ENCODE results near the gene DPH1.
A peak's percentile ranks its signal among the peaks of the same experiment; 100 is the strongest.

The DPH1 gene

DNA sequence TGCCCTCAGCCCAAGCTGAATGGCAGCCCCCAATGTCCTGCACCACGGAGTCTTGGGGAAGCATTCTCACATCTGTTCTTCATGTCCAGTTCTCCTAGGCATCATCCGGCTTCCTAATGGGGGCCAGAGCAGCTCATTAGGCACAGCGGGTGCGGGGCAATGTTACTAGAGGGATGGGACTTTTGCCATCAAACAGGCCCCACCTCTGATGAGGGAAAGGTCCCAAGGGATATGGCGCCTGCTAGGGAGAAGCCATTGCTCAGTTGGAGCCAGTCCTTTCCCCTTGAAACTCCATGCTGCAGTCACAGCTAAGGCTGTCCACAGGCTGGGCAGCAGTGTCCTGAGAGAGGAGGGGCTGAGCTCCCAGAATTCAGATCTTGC is 1.7 kb upstream of the DPH1 start:
- DNase-seq: no peak

DNA sequence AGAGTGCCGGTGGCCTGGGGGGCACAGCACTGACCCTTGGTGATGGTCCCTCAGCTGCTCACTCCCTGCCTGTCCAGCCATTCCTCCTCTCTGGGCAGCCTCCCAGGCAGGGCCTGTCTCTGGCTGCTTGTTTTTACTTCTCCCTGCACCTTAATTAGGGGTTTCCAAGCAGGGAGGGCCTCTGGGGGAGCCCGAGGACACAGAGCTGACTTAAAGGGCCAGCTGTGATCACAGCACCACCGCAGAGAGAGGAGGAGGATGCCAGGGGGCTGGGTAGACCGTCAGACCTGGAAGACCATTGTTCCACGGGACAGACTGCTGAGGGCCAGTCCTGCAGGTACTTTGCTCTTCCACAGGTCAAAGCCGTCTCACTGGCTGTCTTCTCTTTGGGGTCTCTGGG is 1.2 kb upstream of the DPH1 start:
- DNase-seq: no peak

DNA sequence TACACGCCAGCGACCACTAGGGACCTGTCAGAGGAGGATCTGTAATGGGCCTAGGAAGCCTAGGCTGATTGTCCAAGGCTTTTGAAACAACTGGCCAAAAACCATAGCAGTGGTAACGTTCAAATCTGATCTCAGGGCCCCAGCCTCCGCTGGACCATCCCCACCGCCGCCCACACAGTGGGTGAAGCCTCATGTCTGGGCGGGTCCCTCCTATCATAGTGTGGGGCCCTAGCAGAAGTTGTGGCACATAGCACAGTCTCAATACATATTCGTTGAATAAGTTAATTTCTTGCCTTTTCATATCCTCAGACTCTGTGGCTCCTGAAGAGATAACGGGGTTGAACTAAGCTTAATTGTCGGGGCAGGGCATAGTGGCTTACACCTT is 818 bp downstream of the DPH1 start:
- no peak for DNase-seq

DNA sequence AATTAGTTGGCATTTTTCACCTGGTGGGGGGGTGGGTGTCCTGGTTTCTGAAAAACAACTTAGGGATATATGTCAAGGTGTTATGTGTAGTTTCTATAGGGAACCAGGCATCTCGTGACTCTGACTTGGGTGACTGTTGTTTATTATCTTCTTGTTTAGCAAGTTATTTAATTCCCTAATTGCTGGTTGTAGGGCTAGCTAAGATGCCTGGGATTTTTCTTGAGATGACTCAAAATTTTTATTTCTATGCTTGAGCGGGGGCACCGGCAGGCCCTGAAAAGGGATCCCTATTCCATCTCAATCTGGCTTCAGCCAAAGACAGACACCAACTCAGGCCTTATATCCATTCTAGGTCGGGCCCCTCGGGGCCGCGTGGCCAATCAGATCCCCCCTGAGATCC is 3.2 kb downstream of the DPH1 start:
- DNase-seq: no peak

DNA sequence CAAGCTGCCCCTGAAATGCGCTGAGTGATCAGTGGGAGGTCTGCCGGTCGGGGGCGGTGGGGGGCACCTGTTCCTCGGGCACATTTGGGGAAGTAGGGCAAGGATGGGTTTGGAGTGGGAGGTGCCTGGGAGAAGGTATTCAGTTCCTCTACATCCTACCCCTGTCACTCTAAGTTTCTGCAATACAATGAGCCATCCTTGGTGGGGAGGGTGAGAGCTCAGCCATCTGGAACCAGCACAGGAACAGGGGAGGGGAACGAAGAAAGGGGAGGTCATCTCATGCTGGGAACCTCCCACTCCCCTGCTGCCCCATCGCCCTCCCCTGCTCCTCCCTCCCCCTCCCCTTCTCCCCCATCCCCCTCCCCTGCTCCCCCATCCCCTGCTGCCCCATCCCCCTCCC is 4.2 kb downstream of the DPH1 start:
- DNase-seq: no peak

DNA sequence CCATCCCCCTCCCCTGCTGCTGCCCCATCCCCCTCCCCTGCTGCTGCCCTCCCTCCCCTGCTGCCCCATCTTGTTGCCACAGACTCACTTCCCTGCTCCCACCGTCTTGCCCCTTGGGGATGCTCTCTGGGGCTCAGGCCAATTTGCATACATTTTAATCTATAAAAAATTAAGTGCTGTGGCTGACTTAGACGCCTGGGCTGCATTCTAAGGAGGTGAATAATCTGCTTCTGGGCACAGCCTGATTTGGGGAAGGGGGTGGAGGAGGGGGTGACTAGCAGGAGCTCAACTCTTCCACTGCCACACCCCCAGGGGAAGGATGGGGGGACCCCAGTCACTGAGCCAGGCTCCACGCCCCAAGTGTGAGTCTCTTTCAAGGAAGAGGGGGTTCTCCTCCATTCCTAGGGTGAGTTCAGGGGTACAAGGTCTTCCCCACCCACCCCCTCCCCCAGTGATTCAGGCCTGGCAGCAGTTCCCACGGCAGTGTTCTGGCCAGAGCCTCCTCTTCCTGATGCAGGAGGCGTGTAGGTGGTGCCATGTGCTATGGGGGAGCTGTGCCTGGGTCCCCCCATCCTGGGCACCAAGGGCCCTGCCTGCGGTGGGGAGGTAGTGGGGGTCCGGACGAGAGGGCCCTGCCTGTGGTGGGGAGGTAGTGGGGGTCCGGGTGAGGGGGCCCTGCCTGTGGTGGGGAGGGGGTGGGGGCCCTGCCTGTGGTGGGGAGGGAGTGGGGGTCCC is 5.0 kb downstream of the DPH1 start:
- no peak for DNase-seq

DNA sequence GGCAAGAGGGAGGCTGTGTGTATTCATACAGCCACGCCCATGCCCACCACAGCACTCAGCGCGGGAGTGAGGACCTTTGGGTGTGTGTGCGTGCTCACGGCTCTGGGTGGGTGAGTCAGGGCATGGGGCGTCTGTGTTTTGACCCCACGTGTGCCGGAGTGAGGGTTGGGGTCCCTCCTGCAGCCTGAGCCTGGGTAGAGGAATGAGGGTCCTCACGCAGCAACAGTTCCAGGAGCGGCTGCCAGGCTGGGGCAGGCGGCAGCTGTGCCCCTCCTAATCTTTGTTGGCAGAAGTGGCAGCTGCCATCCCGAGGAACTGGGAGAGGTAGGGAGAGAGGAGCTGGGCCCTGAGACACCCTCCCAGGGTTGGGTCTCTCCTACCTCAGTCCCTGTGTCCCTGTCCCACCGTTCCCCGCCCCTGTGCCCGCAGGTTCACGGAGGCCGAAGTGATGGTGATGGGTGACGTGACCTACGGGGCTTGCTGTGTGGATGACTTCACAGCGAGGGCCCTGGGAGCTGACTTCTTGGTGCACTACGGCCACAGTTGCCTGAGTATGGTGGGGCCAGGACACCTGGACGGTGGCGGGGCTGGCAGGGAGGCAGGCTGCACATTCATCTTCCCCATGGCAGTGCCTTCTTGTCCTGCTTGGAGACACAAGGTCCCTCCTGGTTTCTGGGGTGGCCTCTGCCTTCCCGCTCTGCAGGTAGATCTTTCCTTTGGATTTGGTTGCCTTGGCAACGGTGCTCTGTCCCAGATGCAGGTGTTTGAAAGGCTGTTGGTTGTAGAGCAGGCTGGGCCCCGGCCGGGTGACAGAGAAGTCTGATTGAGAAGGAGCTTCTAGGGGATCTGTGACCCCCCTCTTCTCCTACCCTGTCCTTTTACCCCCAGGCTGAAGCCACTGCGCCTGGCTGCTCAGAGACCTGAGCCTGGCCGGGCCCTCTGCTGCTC is 5.9 kb downstream of the DPH1 start:
- no peak for DNase-seq

DNA sequence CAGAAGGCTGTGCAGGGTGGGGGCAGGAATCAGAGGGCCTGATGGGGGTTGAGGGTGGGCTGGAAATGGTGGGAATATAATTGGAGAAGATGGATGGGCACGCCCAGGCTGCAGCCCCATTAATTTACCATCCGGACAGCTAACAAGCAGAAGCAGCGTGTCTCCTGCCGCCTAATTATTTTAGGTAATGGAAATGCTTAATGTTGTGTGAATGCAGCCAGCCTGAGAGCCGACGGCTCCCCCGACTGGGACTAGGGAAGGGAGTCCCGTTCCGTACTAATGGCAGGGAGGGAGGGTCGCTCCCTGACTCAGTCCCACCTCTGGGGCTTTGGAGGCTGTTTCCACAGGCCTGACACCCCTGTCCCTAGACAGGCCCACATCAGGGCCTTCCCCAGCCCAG is 7.2 kb downstream of the DPH1 start:
- DNase-seq: no peak

DNA sequence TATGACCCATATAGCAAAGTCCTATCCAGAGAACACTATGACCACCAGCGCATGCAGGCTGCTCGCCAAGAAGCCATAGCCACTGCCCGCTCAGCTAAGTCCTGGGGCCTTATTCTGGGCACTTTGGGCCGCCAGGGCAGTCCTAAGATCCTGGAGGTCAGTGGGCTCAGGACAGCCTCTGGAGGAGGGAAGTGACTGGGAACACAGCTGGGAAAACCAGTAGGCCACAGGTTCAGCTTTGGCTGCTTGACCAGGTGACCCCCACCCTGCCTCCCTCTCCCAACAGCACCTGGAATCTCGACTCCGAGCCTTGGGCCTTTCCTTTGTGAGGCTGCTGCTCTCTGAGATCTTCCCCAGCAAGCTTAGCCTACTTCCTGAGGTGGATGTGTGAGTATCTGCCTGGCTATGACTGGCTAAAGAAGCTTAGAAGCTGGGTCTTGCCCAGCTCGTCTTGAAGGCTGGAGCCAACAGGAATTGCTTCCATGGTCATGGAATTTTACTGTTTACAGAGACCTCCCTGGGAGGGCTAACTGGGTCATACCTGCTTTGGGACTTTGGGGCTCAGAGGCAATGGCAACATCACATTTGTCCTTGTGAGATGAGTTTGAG is 10.4 kb downstream of the DPH1 start:
- DNase-seq: no peak

DNA sequence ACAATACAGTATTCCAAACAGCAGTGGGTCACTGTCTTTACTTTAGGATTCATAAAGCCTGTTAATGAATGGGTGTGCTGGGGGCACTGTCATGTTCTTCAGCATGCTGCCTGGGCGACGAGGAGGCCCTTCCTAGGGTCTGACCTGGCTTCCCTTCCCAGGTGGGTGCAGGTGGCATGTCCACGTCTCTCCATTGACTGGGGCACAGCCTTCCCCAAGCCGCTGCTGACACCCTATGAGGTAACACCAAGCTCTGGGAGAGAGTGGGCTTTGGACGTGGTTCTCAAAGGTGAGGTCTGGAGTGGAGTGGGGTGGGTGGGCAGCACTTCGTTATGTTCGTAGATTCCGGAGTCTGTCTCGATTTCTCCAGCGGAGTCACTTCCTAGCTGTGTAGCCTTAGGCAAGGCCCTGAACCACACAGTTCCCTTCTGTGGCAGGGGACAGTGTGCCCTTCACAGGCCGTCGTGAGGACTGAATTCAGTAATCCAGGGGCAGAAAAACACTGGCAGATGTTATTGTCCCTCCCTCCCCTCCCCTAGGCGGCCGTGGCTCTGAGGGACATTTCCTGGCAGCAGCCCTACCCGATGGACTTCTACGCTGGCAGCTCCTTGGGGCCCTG is 11.1 kb downstream of the DPH1 start:
- no peak for DNase-seq

DNA sequence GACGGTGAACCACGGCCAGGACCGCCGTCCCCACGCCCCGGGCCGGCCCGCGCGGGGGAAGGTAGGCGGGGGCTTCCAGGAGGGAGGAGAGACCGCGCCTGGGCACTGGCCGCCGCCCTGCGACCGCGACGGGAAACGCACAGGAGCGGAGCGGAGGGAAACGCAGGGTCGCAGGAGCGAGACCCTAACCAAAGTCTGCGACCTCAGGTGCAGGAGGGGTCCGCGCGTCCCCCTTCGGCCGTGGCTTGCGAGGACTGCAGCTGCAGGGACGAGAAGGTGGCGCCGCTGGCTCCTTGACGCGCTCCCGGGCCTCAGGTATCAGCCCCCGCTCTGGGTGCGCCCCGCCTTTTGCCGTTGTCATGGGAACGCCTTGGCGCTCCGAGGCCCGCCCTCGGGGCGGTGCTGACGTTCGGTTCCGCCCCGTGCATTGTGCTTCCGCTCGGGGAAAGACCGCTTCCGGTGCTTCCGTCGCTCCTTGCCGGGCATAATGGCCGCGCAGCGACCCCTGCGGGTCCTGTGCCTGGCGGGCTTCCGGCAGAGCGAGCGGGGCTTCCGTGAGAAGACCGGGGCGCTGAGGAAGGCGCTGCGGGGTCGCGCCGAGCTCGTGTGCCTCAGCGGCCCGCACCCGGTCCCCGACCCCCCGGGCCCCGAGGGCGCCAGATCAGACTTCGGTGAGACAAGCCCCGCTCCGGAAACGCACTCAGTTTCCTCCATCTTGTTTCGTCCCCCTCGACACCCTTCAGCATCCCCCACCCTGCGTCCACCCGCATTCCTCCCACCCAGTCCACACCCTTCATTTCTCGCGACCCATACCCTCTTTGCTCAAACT is 11.8 kb downstream of the DPH1 start, which contains the start of gene OVCA2:
OVCA2 (plus strand) TSS at position 462 of the 829 bp plus-strand sequence; CDS start at position 488, 26 bp downstream.
- peak; percentile 87 for DNase-seq

DNA sequence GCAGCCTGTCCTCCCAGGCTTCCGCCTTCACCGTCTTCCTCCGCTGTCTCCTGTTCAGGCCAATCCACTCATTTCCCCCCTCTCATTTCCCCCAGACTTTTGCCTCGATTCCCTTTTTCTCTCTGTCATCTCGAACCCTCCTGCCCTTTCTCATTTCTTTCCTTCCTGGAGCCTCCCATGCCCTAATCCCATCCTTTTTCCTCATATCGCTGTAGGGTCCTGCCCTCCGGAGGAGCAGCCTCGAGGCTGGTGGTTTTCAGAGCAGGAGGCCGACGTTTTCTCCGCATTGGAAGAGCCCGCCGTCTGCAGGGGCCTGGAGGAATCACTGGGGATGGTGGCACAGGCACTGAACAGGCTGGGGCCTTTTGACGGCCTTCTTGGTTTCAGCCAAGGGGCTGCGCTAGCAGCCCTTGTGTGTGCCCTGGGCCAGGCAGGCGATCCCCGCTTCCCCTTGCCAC is 12.5 kb downstream of the DPH1 start:
- peak; percentile 17 for DNase-seq

DNA sequence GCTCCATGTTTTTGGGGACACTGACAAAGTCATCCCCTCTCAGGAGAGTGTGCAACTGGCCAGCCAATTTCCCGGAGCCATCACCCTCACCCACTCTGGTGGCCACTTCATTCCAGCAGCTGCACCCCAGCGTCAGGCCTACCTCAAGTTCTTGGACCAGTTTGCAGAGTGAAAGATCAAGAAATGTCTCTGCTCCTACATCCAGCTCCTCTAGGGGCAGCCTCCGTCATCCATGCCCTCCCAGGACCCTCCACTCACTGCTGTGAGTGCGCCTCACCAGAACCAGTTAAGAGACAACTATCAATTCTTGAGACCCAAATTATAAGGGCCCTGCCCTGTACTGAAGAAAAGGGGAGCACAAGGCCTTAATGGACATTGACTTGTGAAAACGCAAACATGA is 13.0 kb downstream of the DPH1 start:
- DNase-seq: no peak

DNA sequence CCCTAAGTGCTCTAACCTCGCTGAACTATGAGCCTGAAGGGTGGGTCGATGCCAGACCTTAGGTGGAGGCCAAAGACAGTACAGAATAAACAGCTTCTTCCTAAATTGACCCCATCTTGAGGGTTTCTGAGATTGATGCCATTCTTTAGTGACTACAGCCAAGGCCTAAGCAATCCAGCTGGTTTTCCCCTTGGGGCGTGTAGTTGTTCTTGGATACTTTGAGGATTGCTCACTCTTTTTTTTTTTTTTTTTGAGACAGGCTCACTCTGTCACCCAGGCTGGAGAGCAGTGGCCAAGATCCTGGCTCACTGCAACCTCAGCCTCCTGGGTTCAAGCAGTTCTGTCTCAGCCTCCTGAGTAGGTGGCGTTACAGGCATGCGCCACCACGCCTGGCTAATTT is 13.8 kb downstream of the DPH1 start:
- no peak for DNase-seq

DNA sequence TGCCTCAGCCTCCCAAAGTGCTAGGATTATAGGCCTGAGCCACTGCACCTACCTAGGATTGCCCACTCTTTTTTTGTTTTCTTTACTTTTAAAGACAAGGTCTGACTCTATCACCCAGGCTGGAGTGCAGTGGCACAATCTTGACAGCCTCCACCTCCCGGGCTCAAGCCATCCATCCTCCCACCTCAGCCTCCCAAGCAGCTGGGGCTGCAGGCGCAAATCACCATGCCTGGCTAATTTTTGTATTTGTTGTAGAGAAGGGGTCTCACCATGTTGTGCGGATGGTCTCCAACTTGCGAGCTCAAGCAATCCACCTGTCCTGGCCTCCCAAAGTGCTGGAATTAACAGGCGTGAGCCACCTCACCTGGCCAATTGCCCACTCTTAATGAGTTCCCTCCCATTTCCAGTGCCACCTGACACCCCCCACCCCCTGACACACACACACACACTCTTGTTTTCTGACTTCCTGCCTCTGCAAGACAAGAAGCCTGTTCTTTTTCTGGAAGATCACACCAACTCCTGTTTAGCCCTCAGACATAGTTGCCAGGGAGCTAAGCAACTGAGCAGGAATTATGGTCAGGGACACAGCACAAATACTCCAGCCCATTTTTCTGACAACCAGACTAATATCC is 14.4 kb downstream of the DPH1 start:
- DNase-seq: no peak

DNA sequence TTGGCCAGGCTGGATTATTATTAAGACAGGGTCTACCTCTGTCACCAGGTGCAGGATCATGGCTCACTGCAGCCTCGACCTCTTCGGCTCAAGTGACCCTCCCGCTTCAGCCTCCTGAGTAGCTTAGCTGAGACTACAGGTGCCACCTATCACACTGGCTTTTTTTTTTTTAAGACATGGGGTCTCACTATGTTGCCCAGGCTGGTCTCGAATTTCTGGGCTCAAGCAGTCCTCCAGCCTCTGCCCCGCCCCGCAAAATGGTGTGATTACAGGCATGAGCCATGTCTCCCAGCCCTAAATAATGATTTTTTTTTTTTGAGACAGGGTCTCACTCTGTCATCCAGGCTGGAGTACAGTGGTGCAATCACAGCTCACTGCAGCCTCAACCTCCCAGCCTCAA is 17.6 kb downstream of the DPH1 start:
- DNase-seq: no peak

DNA sequence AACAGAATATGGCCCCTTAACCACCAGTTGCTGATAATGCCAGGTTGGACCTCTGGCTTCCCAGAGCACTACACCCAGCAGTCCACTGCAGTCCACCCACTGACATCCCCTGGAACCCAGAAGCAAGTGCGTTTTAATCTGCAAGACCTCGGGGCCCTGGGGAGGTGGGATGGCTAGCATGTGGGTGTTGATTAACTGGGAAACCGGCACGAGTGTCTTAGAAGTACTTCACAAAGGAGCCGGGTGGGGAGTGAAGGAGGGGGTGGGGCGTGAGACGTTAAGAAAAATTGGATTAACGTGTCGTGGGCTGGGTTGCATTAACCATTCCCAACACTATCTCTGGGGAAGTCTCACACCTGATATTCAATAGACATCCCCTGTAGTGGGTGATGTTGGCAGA is 18.9 kb downstream of the DPH1 start:
- DNase-seq: no peak

DNA sequence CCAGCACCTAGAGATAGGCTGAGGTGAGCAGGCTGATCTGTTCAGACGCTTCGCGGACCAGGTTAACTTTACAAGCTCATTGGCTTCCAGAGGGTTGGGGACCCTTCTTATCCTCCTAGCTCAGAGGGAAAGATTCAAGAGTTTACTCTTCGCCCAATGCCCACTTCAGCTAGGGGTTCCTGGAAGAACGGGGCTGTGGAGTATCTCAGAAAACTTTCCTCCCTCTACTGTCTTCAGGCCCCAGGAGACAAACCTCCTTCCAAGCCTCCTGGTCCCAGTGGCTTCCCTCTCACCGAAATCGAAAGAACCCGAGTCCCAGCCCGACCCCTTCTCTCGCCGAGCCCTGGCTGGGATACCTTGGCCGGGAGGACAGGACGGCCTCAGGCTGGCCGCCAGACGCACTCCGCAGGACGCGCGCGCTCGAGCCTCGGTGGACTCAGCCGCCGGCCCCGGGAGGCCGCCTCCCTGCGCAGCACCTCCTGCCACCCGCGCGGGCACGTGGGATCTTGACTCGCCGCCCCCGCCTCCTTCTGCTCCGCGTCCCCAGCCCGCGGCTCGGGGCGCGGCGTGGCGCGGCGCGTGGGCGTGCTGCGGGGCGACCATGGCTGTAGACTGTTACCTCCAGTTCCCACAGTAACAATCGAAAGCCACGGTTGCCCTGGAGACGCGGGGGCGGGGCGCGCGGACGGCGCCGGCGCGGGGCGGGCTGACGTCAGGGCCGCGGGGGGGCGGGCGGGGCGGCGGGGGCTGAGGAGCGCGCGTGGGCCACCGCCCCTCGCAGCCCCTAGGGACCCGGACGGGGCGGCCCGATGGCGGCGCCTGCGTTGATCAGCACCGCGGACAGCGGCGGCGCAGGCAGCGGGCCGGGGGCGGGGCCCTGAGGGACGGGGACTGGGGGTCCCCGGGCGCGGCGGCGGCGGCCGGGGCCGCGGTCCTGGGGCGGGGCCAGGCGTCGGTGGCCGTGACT is 19.7 kb downstream of the DPH1 start:
- DNase-seq: peak; percentile 30

DNA sequence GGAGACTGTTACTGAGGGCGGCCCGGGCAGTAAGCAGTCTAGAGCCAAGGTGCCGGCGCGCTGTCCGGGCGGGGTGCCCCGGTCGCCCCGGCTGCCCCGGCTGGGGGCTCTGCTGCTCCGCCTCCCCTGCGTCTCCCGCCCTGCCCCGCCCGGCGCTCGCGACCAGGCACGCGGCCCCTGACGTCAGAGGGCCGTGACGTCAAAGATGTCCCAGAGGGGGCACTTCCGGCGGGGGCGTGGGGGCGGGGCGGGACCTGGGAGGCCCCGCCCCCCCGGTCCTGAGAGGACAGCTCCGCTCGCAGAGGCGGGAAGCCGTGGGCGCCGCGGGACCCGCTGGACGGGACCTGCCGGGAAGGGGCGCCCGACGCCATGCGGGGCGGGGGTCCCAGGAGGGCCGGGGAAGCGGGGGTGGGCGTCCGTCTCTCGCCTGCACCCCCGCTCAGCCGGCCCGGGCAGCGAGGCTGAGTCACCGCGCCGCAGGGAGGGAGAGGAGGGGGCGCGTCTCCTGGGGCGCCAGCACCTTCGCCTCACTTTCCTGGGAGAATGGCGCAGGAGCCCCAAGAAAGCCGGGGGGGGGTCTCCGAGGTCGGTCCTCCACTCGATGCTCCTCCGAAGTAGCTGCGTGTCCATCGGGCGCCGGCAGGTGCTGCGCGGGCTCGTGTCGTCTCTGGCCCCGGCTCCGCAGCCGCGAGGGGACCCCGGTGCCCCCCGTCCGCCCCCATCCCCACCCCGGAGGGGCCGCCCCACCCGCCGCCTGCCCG is 20.5 kb downstream of the DPH1 start:
- peak; percentile 16 for DNase-seq

All from NCI-H1105 treated with DMSO at 0.1 percent for 48 hours (cell line).